Measurements from ENCODE around the gene PFKFB4. TPM values are rescaled to one million over a fixed set of nuclear protein-coding genes. Genes with fewer than 3 reads are reported as not detected.

The PFKFB4 gene
- total RNA-seq, 1 experiment from 2014 or later = 12.3 TPM

- Histone ChIP-seq H3K9me3 (ENCODE audit: control insufficient read depth, low read depth, low read length) (no peaks in the 10 kb centered on the region), H2AK5ac (ENCODE audit: insufficient read length, low read length) (no peak overlapping the region), H3K56ac (ENCODE audit: insufficient read length, low read depth, low read length) (no peak overlapping the region), H2AFZ (ENCODE audit: low read length) (no peak overlapping the region), H2BK20ac (ENCODE audit: low read depth, low read length, poor library complexity, severe bottlenecking) (no peak overlapping the region), H3K27ac (ENCODE audit: insufficient read length, low read depth, low read length) (no peak overlapping the region), H3K9ac (ENCODE audit: extremely low read depth, insufficient read length, low read length) (no peak overlapping the region), H4K91ac (ENCODE audit: insufficient read length, low read depth, low read length) (no peak overlapping the region), H3K4me1 (ENCODE audit: insufficient read depth, low read length) (no peaks in the 10 kb centered on the region), H3K14ac (ENCODE audit: insufficient read depth, low read length) (no peak overlapping the region), H3K18ac (ENCODE audit: insufficient read length, low read depth, low read length) (no peak overlapping the region), H3K4ac (ENCODE audit: low read depth, low read length) (no peak overlapping the region), H2BK120ac (ENCODE audit: low read depth, low read length, poor library complexity, severe bottlenecking) (no peak overlapping the region), H3K23ac (ENCODE audit: insufficient read length, low read depth, low read length) (no peak overlapping the region), H3K4me2 (ENCODE audit: insufficient read depth, insufficient read length, low read length) (no peak overlapping the region), H4K5ac (ENCODE audit: insufficient read length, low read depth, low read length) (no peak overlapping the region), H3K79me1 (ENCODE audit: insufficient read depth, low read depth, low read length, poor library complexity, severe bottlenecking) (no peaks in the 10 kb centered on the region), H3K27me3 (ENCODE audit: insufficient read depth, low read length) (no peaks in the 10 kb centered on the region), H2BK15ac (ENCODE audit: low read depth, low read length) (no peak overlapping the region), H3T11ph (ENCODE audit: low read length) (no peak overlapping the region), H2BK5ac (ENCODE audit: insufficient read length, low read length) (no peak overlapping the region), H4K20me1 (ENCODE audit: control insufficient read depth, insufficient read depth, insufficient read length) (no peaks in the 10 kb centered on the region), H3K79me2 (ENCODE audit: insufficient read depth, low read length) (no peaks in the 10 kb centered on the region), H3K23me2 (ENCODE audit: insufficient read length, low read depth, low read length, poor library complexity, severe bottlenecking) (no peaks in the 10 kb centered on the region), H4K8ac (replicated peaks; ENCODE audit: insufficient read length, low read depth, low read length) (no peak overlapping the region), H2BK12ac (ENCODE audit: insufficient read length, low read depth, low read length) (no peak overlapping the region)
- DNase-seq = no peak
- Mint-ChIP-seq H3K36me3 (ENCODE audit: insufficient read depth in 1 of 3, low read depth in 3 of 3) (peaks cover 47 to 74% (median 50%) of the 10 kb centered on the region in 3 experiments), H3K4me1 (peaks cover 12 to 21% of the 10 kb centered on the region in 2 experiments), H3K27me3 (ENCODE audit: low read depth) (no peaks in the 10 kb centered on the region), H3K9me3 (no peaks in the 10 kb centered on the region), H3K27ac (0 out of 7 replicates have a peak overlapping the region, but pooled peaks of 1 of the 3 experiments have one; percentile 18), H3K4me3 (no peak overlapping the region)
- WGBS (ENCODE audit: extremely low coverage, insufficient read length, low lambda C conversion rate) = no CpG with 5 or more reads among the region's 11 CpGs
- TF ChIP-seq, protein P1, sequence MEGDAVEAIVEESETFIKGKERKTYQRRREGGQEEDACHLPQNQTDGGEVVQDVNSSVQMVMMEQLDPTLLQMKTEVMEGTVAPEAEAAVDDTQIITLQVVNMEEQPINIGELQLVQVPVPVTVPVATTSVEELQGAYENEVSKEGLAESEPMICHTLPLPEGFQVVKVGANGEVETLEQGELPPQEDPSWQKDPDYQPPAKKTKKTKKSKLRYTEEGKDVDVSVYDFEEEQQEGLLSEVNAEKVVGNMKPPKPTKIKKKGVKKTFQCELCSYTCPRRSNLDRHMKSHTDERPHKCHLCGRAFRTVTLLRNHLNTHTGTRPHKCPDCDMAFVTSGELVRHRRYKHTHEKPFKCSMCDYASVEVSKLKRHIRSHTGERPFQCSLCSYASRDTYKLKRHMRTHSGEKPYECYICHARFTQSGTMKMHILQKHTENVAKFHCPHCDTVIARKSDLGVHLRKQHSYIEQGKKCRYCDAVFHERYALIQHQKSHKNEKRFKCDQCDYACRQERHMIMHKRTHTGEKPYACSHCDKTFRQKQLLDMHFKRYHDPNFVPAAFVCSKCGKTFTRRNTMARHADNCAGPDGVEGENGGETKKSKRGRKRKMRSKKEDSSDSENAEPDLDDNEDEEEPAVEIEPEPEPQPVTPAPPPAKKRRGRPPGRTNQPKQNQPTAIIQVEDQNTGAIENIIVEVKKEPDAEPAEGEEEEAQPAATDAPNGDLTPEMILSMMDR (conservative IDR thresholded peaks at IDR 0.05) = no peak
Measured at GRCh38 chr3:48599077-48599501, 42.5 kb upstream of the PFKFB4 start.
